IPS-20b (cell line): ENCODE results near the gene CDH4.
A peak's percentile ranks its signal among the peaks of the same experiment; 100 is the strongest.

ENCODE experiments used
- H3K27ac ChIP-seq: one replicate; pipeline ENCODE4 v1.5.1; 2013; ENCODE audit warnings: low read length
- H3K27me3 ChIP-seq: 2 replicates; pipeline ENCODE4 v1.6.1; 2013; ENCODE audit warnings: mild to moderate bottlenecking, low read length, inconsistent platforms; ENCODE audit not compliant: insufficient read depth
- H3K36me3 ChIP-seq: 2 replicates; pipeline ENCODE4 v1.6.1; 2013; ENCODE audit warnings: low read depth, mild to moderate bottlenecking, inconsistent platforms, low read length, moderate library complexity; ENCODE audit not compliant: insufficient read depth
- H3K4me1 ChIP-seq: 2 replicates; pipeline ENCODE4 v1.6.1; 2013; ENCODE audit warnings: mild to moderate bottlenecking, control low read depth, inconsistent platforms, low read length, moderate library complexity; ENCODE audit not compliant: insufficient read depth
- H3K4me3 ChIP-seq: 2 replicates; pipeline ENCODE4 v1.5.1; 2013; ENCODE audit warnings: mild to moderate bottlenecking, low read length, inconsistent platforms
- H3K9ac ChIP-seq: 2 replicates; pipeline ENCODE4 v1.6.1; 2013; ENCODE audit warnings: low read depth, mild to moderate bottlenecking, inconsistent platforms, low read length, moderate library complexity
- H3K9me3 ChIP-seq: 2 replicates; pipeline ENCODE4 v1.6.1; 2013; ENCODE audit warnings: mild to moderate bottlenecking, low read depth, low read length, inconsistent platforms; ENCODE audit not compliant: insufficient read depth

The CDH4 gene

DNA sequence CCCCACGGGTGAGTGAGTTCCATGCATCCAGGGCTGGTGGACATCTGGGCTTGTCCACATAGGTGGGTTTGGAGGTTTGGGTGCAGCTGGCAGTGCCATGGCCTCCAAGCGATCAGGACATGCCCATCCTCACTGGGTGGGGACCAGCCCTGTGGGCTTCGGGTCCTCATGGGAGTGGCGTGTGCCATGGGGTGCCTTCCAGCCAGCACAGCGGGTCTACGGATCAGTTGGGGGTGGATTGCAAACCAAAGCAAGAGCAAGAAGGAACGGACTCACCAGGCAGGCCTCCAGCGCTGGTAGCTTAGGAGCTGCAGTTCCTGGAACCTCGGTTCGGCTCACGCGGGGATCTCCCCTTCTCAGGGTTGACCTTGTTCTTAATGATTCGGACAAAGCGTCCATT is 449.3 kb downstream of the CDH4 start:
- H3K27ac ChIP-seq: no peak overlapping the region
- peaks cover 46% of the 10 kb centered on the region for H3K27me3 ChIP-seq
- H3K36me3 ChIP-seq: no peaks in the 10 kb centered on the region
- no peak overlapping the region for H3K4me3 ChIP-seq
- no peak overlapping the region for H3K9ac ChIP-seq
- H3K9me3 ChIP-seq: no peaks in the 10 kb centered on the region
- no peaks in the 10 kb centered on the region for H3K4me1 ChIP-seq

DNA sequence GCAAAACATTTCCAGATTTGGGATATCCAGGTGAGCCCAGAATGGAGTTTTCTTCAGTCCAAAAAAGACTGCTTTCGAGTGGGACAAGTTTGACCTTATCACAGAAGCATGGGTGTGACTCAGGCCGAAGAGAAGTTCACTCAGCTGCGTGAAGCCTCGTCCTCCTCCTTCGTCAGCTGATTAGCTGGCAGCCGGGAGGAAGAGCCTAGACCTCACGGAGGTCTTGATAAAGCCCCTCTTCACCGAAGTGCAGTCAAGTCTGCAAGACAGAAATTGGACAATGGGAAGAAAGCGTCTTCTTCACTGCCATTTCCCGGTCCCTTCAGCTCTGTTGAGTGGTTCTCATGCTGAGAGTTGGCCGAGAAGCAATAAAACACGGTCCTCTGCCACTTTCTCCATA is 449.7 kb downstream of the CDH4 start:
- Histone ChIP-seq H3K4me3 (no peak overlapping the region), H3K27ac (no peak overlapping the region), H3K4me1 (no peaks in the 10 kb centered on the region), H3K9ac (no peak overlapping the region), H3K9me3 (no peaks in the 10 kb centered on the region), H3K27me3 (peaks cover 46% of the 10 kb centered on the region), H3K36me3 (no peaks in the 10 kb centered on the region)

DNA sequence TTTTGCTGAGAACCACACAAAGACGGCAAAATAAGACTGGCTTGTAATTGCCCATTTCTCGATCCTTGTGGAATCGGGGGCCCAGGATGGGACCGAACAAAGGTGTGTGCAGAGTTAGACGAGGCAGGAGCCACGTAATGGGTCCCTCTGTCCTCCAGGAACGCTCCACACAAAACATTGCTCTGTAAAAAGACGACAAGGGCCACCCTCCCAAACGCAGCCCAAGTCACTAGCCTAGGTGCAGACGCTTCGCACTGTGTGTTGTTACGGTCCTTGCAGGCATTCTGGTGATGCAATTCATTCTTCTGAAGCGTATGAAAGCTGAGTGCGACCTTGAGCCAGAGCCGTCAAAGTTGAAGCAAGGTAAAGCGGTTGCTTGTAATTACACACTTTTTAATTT is 450.2 kb downstream of the CDH4 start:
- Histone ChIP-seq H3K9ac (no peak overlapping the region), H3K4me3 (no peak overlapping the region), H3K27ac (no peak overlapping the region), H3K9me3 (no peaks in the 10 kb centered on the region), H3K36me3 (no peaks in the 10 kb centered on the region), H3K4me1 (no peaks in the 10 kb centered on the region), H3K27me3 (peaks cover 49% of the 10 kb centered on the region)

DNA sequence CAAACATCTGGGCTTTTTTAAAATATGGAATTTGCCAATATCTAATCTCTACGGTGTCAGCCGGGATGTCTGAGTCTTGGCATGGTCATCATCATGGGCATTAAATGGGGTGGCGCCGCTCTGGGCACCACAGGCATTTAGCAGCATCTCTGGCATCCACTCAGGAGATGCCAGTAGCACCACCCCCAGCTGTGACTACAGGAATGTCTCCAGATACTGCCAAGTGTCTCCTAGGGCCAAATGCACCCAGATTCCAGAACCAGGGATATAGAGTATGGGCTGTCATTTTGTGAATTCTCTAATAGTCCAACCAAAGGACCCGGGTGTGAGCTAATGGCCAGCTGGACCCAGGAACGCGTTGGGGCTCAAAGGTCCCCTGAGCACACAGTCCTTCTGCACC is 452.6 kb downstream of the CDH4 start:
- peaks cover 50% of the 10 kb centered on the region; the same call in 1 of the 2 replicates for H3K27me3 ChIP-seq

DNA sequence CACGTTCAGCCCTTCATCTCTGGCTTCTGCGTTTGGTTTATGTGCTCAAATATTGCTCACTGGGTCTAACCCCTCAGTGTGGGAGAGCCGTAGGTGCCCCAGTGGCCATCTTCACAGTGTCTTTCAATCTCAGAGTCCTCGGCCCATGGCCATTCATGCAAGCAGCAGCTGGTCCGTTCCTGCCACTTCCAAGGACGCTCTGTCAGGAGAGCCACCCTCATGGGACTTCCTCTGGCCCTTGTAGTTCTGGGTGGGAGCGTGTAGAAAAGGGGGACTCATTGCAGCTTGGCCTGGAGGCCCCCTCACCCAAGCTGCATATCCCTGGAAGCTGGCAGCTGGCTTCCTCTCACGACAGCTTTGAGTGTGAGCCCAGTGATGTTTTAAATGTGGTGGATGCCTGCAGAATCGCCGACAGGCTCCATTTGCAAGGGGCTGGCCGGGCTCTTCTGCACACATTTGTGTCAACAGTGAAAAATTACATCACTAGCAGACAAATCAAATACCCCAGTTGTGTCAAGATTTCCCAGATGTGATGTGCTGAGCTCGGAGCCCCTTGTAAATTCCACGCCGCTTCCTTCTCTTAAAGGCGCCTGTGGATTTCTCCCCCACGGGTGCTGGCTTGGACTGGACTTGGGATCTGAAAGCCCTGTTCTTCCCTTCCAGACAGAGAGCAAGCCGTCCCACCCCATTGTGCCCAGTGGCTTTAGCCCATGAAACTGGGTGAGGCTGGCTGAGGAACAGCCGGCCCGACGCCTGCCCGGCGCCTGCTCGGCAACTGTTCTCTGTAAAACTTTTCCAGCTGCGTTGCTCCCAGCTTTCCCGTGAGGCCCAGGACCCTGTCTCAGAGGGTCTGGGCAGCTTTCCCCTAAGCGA is 453.6 kb downstream of the CDH4 start:
- Histone ChIP-seq H3K9me3 (no peaks in the 10 kb centered on the region), H3K36me3 (no peaks in the 10 kb centered on the region), H3K27ac (no peak overlapping the region), H3K4me1 (no peaks in the 10 kb centered on the region), H3K9ac (no peak overlapping the region), H3K4me3 (no peak overlapping the region), H3K27me3 (peaks cover 44% of the 10 kb centered on the region; the same call in 1 of the 2 replicates)

More for the DNA sequence above, 452.6 kb downstream of the CDH4 start:
- no peaks in the 10 kb centered on the region for H3K9me3 ChIP-seq
- no peak overlapping the region for H3K9ac ChIP-seq
- H3K27ac ChIP-seq: no peak overlapping the region
- H3K36me3 ChIP-seq: no peaks in the 10 kb centered on the region
- H3K4me3 ChIP-seq: no peak overlapping the region
- no peaks in the 10 kb centered on the region for H3K4me1 ChIP-seq

DNA sequence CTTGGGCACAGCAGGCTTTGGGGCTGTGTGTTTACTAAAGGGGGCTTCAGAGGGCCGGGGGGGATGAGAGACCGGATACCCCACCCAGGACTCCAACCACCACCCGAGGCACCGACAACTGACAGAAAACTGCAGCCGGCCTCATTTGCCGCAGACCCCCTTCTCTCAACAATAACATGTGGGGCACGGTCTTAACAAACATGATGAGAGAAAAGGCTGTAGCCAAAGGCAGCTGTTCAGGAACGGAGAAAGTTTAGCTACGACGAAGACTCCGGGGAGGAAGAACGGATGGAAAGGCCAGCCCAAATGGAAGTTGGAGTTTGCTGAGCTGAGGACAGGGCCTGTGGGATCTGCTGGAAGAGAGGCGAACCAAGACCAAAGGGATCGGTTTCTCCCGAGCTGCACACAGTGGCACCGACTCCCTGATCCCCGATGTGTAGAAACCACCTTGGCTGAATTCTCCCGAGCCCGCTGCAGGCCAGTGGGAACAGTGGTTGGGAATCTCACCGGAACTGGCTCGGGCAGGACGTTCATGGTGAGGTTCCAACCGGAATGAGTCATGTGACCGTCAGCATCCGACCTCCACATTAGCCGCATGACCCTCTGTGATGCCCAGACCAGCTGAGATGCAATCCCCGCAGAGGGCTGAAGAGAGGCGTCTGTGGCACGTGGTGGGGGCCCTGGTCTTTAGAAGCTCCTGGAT is 454.3 kb downstream of the CDH4 start:
- H3K4me3 ChIP-seq: no peak overlapping the region
- no peaks in the 10 kb centered on the region for H3K4me1 ChIP-seq
- H3K27me3 ChIP-seq: peaks cover 42% of the 10 kb centered on the region; the same call in 1 of the 2 replicates
- H3K9ac ChIP-seq: no peak overlapping the region
- H3K9me3 ChIP-seq: no peaks in the 10 kb centered on the region
- H3K36me3 ChIP-seq: no peaks in the 10 kb centered on the region
- no peak overlapping the region for H3K27ac ChIP-seq

DNA sequence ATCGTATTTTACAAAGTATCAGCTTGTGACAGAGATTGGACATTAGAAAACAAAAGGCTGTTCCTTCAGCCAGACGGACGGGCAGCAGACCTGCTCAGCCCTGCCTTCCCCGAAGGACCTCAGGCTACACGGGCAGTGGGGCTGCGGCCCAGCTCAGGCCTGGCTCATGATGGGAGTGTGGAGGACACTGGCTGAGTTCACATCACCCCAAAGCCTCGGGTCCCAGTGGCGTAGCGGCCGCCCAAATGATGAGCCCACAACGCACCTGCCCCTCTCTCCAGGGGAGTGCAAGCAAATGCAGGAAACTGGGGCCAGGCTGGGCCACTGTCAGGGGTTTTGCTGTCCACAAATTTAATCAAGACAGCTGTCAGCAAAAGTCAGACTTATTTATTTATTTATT is 456.8 kb downstream of the CDH4 start:
- Histone ChIP-seq H3K4me1 (no peaks in the 10 kb centered on the region), H3K9ac (no peak overlapping the region), H3K36me3 (no peaks in the 10 kb centered on the region), H3K27me3 (peaks cover 31% of the 10 kb centered on the region; the same call in 1 of the 2 replicates), H3K4me3 (no peak overlapping the region), H3K27ac (no peak overlapping the region), H3K9me3 (no peaks in the 10 kb centered on the region)

DNA sequence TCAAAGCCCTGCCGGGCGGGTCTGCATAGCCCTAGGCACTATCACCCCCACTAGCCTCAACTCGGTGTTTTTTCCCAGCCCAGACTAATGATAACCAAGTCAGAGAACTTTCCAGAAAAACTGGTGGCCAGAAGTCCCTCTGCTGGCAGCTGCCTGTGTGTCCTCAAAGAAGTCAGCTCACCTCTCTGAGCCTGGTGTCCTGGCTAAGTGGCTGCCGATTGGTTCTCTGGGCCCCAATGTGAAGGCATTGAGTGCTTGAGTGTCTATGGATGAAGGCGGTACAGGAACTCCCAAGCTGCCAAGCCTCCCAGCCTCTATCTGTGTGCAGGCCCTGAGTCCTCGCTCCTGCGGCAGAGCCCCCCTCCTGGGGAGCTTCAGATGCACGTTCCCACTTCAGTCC is 458.0 kb downstream of the CDH4 start:
- Histone ChIP-seq H3K27ac (no peak overlapping the region), H3K9me3 (0 out of 2 replicates have a peak, but pooled peaks cover 5% of the 10 kb centered on the region), H3K4me3 (no peak overlapping the region), H3K27me3 (peaks cover 31% of the 10 kb centered on the region; the same call in 1 of the 2 replicates), H3K4me1 (no peaks in the 10 kb centered on the region), H3K9ac (no peak overlapping the region), H3K36me3 (no peaks in the 10 kb centered on the region)

DNA sequence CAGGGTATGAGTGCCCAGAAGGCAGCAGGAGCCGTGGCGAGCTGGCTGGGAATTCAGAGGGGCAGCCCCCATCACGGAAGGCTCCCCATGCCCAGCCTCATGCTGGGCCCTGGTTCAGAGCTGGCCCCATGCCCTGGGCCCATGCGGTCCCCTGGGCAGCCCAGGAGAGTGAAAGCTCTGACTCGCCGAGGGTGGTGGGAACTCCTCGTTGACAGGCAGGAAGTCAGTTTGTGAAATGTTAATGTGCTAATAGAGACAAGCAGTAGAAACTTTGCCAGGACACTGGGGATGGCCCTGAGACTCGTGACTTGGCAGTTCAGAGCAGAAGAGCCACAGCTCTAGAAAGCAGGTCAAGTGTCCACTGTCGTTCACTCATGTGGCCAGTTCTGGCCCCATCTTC is 460.6 kb downstream of the CDH4 start:
- Histone ChIP-seq H3K9ac (no peak overlapping the region), H3K27me3 (peaks cover 14% of the 10 kb centered on the region; the same call in 1 of the 2 replicates), H3K9me3 (peaks cover 13% of the 10 kb centered on the region; the same call in 1 of the 2 replicates), H3K4me3 (no peak overlapping the region), H3K36me3 (no peaks in the 10 kb centered on the region), H3K4me1 (no peaks in the 10 kb centered on the region), H3K27ac (no peak overlapping the region)

DNA sequence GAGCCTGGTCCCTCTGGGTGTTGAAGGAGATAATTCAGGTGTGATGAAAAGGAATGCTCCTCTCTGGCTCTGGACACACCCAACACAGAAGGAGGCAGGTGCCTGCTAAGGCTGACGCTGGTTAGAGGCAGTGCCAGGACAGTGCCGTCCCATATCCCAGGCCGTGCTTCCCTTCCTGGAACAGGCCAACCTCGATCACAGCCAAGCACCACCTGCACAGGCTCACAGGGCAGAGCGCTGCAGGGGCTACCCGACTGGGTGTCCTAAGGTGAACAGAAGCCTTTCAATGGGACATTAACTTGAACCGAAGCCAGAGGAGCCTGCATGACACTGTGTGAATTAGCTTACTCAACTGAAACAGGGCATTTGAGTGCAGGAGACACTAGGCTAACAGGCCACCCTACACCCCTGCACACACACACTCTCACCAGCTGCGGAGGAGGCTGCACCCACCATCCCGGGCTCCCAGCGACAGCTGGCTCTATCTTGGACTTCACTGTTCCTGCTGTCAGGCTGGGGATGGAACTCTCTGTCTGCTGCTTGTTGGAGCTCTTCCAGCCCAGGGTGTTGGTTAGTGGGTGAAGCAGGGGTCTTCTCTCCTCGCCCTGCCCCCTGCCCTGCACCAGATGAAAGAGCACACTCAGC is 466.4 kb downstream of the CDH4 start:
- H3K27ac ChIP-seq: no peak overlapping the region
- H3K9ac ChIP-seq: peak overlapping the region; percentile 13; the same call in 1 of the 2 replicates
- H3K9me3 ChIP-seq: peaks cover 13% of the 10 kb centered on the region; the same call in 1 of the 2 replicates
- peaks cover 37% of the 10 kb centered on the region for H3K27me3 ChIP-seq
- H3K4me1 ChIP-seq: peaks cover 12% of the 10 kb centered on the region; the same call in 1 of the 2 replicates
- no peaks in the 10 kb centered on the region for H3K36me3 ChIP-seq
- no peak overlapping the region for H3K4me3 ChIP-seq

DNA sequence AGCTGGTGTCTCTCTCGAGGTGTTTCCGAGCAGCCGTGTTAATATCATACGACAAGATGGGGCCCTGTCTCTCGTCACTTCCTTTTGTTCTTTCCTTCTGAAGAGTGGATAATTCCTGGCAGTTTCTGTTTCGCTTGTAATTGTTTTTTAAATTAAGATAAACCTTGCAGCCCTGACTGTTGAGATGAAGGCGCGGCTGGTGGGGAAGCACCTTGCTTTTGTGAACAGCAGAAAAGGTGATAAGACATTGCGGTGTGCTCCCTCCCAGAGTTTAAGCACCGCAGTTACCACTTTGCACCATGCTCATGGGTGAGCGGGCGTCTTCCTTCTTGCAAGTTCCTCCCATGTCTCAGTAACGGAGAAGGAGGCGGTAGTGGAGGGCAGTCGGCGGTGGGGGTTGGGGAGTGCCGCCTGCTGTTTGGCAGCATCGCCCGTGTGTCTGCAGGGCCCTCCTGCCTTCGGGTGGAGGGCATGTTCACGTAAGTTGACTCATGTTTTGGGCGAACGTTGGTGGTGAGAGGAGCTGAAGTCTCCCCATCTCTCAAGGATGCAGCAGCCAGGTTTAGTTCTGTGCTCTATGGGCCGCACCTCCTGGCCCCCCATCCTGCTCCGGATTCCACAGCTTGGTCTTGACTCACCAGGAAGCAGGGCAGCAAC is 467.8 kb downstream of the CDH4 start:
- peaks cover 12% of the 10 kb centered on the region; the same call in 1 of the 2 replicates for H3K4me1 ChIP-seq
- peaks cover 11% of the 10 kb centered on the region; the same call in 1 of the 2 replicates for H3K9me3 ChIP-seq
- peaks cover 37% of the 10 kb centered on the region for H3K27me3 ChIP-seq
- no peak overlapping the region for H3K27ac ChIP-seq
- H3K9ac ChIP-seq: no peak overlapping the region; the same call in 1 of the 2 replicates
- no peaks in the 10 kb centered on the region for H3K36me3 ChIP-seq
- peak overlapping the region; percentile 12; the same call in 1 of the 2 replicates for H3K4me3 ChIP-seq
